Measurements from ENCODE around the gene STXBP6. TPM values are rescaled to one million over a fixed set of nuclear protein-coding genes. Genes with fewer than 3 reads are reported as not detected.

The STXBP6 gene
- total and polyA plus RNA-seq, 10 of the 15 experiments (the other 5 are each of a cell fraction or from before 2014, with no cell fraction given), result 1.2 to 47.3 (median 1.9) TPM

DNA sequence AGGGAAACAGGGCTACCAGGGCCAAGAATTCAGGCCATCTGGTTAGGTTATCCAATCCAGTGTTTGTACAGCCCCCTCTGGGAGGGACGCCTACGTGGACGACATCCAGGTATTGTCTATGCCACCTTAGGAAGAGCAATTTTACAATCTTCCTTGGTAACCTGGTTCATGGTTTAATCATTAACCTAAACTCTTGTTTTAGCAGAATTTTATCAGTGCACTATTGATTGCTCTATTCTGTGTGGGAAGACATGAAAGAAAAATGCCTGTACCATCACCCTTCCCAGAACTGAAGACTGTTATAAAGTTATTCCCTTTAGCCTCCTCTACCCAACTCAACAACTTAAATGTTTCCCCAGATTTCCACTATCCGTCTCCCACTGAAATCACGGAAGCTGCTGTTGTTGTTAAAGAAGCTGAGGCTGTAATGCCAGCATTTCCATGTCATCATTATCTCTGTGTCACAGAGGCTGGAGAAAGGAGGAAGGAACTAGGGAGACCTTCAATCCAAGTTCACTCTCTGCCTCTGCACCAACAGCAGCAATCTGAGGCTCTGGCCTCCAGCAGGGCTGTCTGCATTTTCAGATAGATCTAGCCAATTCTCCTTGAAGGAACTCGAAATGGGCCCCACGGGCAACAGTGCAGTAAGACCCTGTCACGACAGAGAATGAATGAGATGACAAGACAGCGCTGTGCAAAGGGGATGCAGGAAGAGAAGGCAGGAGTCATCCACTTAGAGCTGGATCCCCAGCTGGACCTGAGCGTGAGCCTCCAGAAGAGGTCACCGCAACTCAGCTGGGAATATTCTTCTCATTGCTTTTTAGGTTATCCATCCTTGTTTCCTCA, 232.5 kb downstream of the STXBP6 start:
- H3K27me3 ChIP-seq (replicated peaks in 1 of 2; ENCODE audit: control insufficient read depth in 2 of 2, insufficient read depth in 2 of 2, low read length in 1 of 2), result no peaks in the 10 kb centered on the region; a peak in 1 of 4 replicates
- peak; percentile 14; the same call in 1 of the 3 replicates for ATAC-seq
- H2AFZ ChIP-seq (ENCODE audit: control insufficient read depth, low read depth, low read length), result no peak overlapping the region
- no peaks in the 10 kb centered on the region for H4K20me1 ChIP-seq (ENCODE audit: control insufficient read depth, insufficient read depth)
- BruUV-seq (replicated peaks), result no TSS peak
- H3K79me2 ChIP-seq (ENCODE audit: control insufficient read depth, insufficient read depth, low read length), result no peaks in the 10 kb centered on the region
- ChIA-PET RAD21 (ENCODE audit: unreplicated experiment) (interaction anchor here (0.6 to 2.1 kb wide), 11 partner anchors 11 to 319 kb away, joined by 3 to 11 read pairs (median 3); no protein-coding TSS in a partner anchor), CTCF (interaction anchor here (0.7 to 2.3 kb wide), 7 partner anchors 8 to 316 kb away, joined by 3 to 15 read pairs (median 3); no protein-coding TSS in a partner anchor), SMC1A (ENCODE audit: uncharacterized antibody, unreplicated experiment) (interaction anchor here (0.6 to 4.9 kb wide), 13 partner anchors 8 to 334 kb away, joined by 3 to 29 read pairs (median 3); no protein-coding TSS in a partner anchor), POLR2A (interaction anchor here (0.5 kb wide), 1 partner anchor 296 kb away, joined by 11 read pairs; no protein-coding TSS in a partner anchor)
- H3K9ac ChIP-seq (ENCODE audit: control insufficient read depth, insufficient read depth, low read length), result no peak overlapping the region
- no peak overlapping the region for H3K4me2 ChIP-seq (ENCODE audit: control insufficient read depth, insufficient read depth)
- H3K36me3 ChIP-seq (ENCODE audit: control insufficient read depth in 2 of 2, insufficient read depth in 2 of 2, low read length in 1 of 2), result no peaks in the 10 kb centered on the region; a peak in 1 of 4 replicates
- no peaks in the 10 kb centered on the region for H3K9me3 ChIP-seq (replicated peaks; ENCODE audit: control insufficient read depth, insufficient read depth, low read length)
- no peaks in the 10 kb centered on the region for H3K4me1 ChIP-seq (ENCODE audit: control insufficient read depth, insufficient read depth, low read length)
- no peak overlapping the region for H3K4me3 ChIP-seq
- 21% methylated on average over 11 of the region's 11 CpGs for WGBS (ENCODE audit: insufficient coverage, insufficient replicate concordance, low lambda C conversion rate, missing lambda C conversion rate)
- H3K27ac ChIP-seq (ENCODE audit: control insufficient read depth, insufficient read depth), result no peak overlapping the region
- no peak for DNase-seq (ENCODE audit: low read depth, low spot score)
- in situ Hi-C loops (cut with MboI) (no loop called here), intact Hi-C loops (cut with micrococcal nuclease; ENCODE audit: unreplicated experiment) (no loop called here)
- FAIRE-seq, result no peak
- TF ChIP-seq TAF1 (IDR thresholded peaks at IDR 0.05; ENCODE audit: borderline replicate concordance, low read depth, low read length) (no peak), SMC3 (IDR thresholded peaks at IDR 0.05; ENCODE audit: borderline replicate concordance, low read length) (peak; percentile 18; the same call in 1 of the 2 replicates), SKIL (IDR thresholded peaks at IDR 0.05; ENCODE audit: low read depth, poor library complexity, severe bottlenecking) (no peak), BHLHE40 (IDR thresholded peaks at IDR 0.05; ENCODE audit: borderline replicate concordance in 1 of 2, low read depth in 2 of 2, low read length in 1 of 2) (no peak), MEF2B (IDR thresholded peaks at IDR 0.05; ENCODE audit: partially characterized antibody, poor library complexity, severe bottlenecking) (no peak), MYC (IDR thresholded peaks at IDR 0.05; ENCODE audit: insufficient read depth, insufficient read length, insufficient replicate concordance, low read length, severe bottlenecking) (no peak)
- TF ChIP-seq, protein P1, sequence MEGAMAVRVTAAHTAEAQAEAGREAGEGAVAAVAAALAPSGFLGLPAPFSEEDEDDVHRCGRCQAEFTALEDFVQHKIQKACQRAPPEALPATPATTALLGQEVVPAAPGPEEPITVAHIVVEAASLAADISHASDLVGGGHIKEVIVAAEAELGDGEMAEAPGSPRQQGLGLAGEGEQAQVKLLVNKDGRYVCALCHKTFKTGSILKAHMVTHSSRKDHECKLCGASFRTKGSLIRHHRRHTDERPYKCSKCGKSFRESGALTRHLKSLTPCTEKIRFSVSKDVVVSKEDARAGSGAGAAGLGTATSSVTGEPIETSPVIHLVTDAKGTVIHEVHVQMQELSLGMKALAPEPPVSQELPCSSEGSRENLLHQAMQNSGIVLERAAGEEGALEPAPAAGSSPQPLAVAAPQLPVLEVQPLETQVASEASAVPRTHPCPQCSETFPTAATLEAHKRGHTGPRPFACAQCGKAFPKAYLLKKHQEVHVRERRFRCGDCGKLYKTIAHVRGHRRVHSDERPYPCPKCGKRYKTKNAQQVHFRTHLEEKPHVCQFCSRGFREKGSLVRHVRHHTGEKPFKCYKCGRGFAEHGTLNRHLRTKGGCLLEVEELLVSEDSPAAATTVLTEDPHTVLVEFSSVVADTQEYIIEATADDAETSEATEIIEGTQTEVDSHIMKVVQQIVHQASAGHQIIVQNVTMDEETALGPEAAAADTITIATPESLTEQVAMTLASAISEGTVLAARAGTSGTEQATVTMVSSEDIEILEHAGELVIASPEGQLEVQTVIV (IDR thresholded peaks at IDR 0.05; ENCODE audit: borderline replicate concordance, partially characterized antibody), result peak; percentile 20
- TF ChIP-seq, protein P2, sequence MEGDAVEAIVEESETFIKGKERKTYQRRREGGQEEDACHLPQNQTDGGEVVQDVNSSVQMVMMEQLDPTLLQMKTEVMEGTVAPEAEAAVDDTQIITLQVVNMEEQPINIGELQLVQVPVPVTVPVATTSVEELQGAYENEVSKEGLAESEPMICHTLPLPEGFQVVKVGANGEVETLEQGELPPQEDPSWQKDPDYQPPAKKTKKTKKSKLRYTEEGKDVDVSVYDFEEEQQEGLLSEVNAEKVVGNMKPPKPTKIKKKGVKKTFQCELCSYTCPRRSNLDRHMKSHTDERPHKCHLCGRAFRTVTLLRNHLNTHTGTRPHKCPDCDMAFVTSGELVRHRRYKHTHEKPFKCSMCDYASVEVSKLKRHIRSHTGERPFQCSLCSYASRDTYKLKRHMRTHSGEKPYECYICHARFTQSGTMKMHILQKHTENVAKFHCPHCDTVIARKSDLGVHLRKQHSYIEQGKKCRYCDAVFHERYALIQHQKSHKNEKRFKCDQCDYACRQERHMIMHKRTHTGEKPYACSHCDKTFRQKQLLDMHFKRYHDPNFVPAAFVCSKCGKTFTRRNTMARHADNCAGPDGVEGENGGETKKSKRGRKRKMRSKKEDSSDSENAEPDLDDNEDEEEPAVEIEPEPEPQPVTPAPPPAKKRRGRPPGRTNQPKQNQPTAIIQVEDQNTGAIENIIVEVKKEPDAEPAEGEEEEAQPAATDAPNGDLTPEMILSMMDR (IDR thresholded peaks at IDR 0.05 in 2 of 3, conservative IDR thresholded peaks at IDR 0.05 in 1 of 3; ENCODE audit: control insufficient read depth in 2 of 3, extremely low read depth in 1 of 3, insufficient read depth in 1 of 3, low read depth in 3 of 3, low read length in 3 of 3), result peak in 1 of 3 experiments; percentile 41; a peak in 2 of 6 replicates
